ENCODE measurements around the gene DUS1L. TPM values are rescaled to one million over a fixed set of nuclear protein-coding genes. Genes with fewer than 3 reads are reported as not detected.

DUS1L gene
- total and polyA plus RNA-seq, 2 experiments from 2014 or later, result 66.0 to 122 TPM

DNA sequence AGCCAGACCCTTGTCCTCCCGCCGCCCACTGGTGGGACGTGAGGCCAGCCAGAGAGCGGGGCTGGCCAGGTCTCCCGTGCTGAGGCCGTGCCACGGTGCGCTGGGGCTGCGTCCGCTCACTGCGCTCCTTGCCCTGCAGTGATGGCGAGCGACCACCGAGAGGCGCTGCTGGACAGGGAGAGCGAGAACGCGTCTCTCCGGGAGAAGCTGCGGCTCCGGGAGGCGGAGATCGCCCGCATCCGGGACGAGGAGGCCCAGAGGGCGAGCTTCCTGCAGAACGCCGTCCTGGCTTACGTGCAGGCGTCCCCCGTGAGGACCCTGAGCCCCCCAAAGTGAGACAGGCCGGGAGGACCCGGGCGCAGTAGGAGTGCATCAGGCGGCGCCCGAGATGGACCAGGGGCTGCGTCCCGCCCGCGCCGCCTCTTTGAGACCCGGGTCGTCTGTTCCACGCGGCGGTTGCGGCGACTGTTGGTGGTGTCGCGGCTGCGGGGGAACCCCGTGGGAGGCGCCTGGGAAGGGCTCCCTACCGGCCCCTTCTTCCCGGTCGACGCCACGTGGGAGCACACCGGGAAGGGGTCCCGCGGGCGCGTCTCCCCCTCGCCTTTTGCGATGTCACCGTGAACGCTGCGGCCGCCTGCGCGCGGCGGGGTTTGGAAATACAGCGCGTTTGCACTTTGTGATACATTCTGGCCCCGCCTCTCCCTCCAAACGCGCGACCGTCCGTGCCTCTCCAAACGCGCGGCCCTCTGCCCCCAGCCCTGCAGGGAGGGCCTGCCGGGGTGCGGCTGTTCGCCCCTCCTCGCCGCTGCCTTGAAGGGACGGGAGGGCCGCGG lies 34.9 kb downstream of the DUS1L start:
- Histone ChIP-seq H3F3A (replicated peaks; ENCODE audit: low read depth) (peaks cover 16% of the 10 kb centered on the region), H2AFZ (0 out of 2 replicates have a peak overlapping the region, but pooled peaks have one; percentile 32), H3K4me3 (peak overlapping the region; percentile 77), H3K4me1 (ENCODE audit: insufficient read depth) (peaks cover 9% of the 10 kb centered on the region; the same call in 1 of the 2 replicates), H3K9me2 (ENCODE audit: insufficient read depth) (no peaks in the 10 kb centered on the region), H3K27me3 (ENCODE audit: insufficient read depth) (no peaks in the 10 kb centered on the region), H3K4me2 (peak overlapping the region; percentile 87), H3K36me3 (ENCODE audit: insufficient read depth) (no peaks in the 10 kb centered on the region), H3K79me2 (replicated peaks; ENCODE audit: insufficient read depth) (peaks cover 8% of the 10 kb centered on the region; the same call in 1 of the 2 replicates), H3K27ac (ENCODE audit: low read depth) (no peak overlapping the region), H4K20me1 (replicated peaks; ENCODE audit: insufficient read depth) (no peaks in the 10 kb centered on the region; the same call in 1 of the 2 replicates)
- H3K9me3 Mint-ChIP-seq, result no peaks in the 10 kb centered on the region; the same call in 2 of the 3 replicates
- DNase-seq (ENCODE audit: low spot score), result peak; percentile 92
- H3K4me3 Mint-ChIP-seq, result peak overlapping the region; percentile 73
- H3K4me1 Mint-ChIP-seq, result peaks cover 19% of the 10 kb centered on the region
- peak; percentile 54 for ATAC-seq
- H3K36me3 Mint-ChIP-seq (ENCODE audit: low read depth), result peaks cover 3% of the 10 kb centered on the region; the same call in 2 of the 3 replicates
- H3K27ac Mint-ChIP-seq, result no peak overlapping the region
- peaks cover 17% of the 10 kb centered on the region for H3K27me3 Mint-ChIP-seq (ENCODE audit: insufficient read depth, low read depth, poor library complexity)
- 0 out of 2 replicates have a peak, but pooled peaks have one; percentile 39 for TF ChIP-seq CREB1 (CRISPR knock-in tag; IDR thresholded peaks at IDR 0.05; ENCODE audit: low read depth)
- TF ChIP-seq, protein P1, sequence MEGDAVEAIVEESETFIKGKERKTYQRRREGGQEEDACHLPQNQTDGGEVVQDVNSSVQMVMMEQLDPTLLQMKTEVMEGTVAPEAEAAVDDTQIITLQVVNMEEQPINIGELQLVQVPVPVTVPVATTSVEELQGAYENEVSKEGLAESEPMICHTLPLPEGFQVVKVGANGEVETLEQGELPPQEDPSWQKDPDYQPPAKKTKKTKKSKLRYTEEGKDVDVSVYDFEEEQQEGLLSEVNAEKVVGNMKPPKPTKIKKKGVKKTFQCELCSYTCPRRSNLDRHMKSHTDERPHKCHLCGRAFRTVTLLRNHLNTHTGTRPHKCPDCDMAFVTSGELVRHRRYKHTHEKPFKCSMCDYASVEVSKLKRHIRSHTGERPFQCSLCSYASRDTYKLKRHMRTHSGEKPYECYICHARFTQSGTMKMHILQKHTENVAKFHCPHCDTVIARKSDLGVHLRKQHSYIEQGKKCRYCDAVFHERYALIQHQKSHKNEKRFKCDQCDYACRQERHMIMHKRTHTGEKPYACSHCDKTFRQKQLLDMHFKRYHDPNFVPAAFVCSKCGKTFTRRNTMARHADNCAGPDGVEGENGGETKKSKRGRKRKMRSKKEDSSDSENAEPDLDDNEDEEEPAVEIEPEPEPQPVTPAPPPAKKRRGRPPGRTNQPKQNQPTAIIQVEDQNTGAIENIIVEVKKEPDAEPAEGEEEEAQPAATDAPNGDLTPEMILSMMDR (conservative IDR thresholded peaks at IDR 0.05; ENCODE audit: low read depth in 2 of 2), result peak; percentile 55 to 97
- TF ChIP-seq, protein P2, sequence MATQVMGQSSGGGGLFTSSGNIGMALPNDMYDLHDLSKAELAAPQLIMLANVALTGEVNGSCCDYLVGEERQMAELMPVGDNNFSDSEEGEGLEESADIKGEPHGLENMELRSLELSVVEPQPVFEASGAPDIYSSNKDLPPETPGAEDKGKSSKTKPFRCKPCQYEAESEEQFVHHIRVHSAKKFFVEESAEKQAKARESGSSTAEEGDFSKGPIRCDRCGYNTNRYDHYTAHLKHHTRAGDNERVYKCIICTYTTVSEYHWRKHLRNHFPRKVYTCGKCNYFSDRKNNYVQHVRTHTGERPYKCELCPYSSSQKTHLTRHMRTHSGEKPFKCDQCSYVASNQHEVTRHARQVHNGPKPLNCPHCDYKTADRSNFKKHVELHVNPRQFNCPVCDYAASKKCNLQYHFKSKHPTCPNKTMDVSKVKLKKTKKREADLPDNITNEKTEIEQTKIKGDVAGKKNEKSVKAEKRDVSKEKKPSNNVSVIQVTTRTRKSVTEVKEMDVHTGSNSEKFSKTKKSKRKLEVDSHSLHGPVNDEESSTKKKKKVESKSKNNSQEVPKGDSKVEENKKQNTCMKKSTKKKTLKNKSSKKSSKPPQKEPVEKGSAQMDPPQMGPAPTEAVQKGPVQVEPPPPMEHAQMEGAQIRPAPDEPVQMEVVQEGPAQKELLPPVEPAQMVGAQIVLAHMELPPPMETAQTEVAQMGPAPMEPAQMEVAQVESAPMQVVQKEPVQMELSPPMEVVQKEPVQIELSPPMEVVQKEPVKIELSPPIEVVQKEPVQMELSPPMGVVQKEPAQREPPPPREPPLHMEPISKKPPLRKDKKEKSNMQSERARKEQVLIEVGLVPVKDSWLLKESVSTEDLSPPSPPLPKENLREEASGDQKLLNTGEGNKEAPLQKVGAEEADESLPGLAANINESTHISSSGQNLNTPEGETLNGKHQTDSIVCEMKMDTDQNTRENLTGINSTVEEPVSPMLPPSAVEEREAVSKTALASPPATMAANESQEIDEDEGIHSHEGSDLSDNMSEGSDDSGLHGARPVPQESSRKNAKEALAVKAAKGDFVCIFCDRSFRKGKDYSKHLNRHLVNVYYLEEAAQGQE (IDR thresholded peaks at IDR 0.05; ENCODE audit: unreplicated experiment), result no peak
- TF ChIP-seq, protein P3, sequence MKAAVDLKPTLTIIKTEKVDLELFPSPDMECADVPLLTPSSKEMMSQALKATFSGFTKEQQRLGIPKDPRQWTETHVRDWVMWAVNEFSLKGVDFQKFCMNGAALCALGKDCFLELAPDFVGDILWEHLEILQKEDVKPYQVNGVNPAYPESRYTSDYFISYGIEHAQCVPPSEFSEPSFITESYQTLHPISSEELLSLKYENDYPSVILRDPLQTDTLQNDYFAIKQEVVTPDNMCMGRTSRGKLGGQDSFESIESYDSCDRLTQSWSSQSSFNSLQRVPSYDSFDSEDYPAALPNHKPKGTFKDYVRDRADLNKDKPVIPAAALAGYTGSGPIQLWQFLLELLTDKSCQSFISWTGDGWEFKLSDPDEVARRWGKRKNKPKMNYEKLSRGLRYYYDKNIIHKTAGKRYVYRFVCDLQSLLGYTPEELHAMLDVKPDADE (IDR thresholded peaks at IDR 0.05), result no peak

DNA sequence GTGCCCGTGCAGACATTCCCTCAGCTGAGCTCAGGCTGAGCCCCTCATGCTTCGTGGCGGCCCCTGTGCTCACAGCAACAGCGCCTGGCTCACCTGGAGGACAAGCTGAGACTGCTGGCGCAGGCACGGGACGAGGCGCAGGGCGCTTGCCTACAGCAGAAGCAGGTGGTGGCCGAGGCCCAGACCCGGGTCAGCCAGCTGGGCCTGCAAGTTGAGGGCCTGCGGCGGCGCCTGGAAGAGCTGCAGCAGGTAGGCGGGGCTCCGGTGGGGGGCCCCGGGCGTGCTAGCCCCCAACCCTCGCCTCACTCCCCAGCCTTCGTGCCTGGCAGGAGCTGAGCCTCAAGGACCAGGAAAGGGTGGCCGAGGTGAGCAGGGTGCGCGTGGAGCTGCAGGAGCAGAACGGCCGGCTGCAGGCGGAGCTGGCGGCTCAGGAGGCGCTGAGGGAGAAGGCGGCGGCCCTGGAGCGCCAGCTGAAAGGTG lies 35.6 kb downstream of the DUS1L start:
- Histone ChIP-seq H3K79me2 (replicated peaks; ENCODE audit: insufficient read depth) (peaks cover 8% of the 10 kb centered on the region; the same call in 1 of the 2 replicates), H3K27me3 (ENCODE audit: insufficient read depth) (no peaks in the 10 kb centered on the region), H3K27ac (ENCODE audit: low read depth) (no peak overlapping the region), H4K20me1 (replicated peaks; ENCODE audit: insufficient read depth) (no peaks in the 10 kb centered on the region), H3F3A (replicated peaks; ENCODE audit: low read depth) (peaks cover 11% of the 10 kb centered on the region), H3K4me3 (peak overlapping the region; percentile 77; the same call in 1 of the 2 replicates), H3K36me3 (ENCODE audit: insufficient read depth) (no peaks in the 10 kb centered on the region), H2AFZ (no peak overlapping the region), H3K4me2 (peak overlapping the region; percentile 87; the same call in 1 of the 2 replicates), H3K4me1 (ENCODE audit: insufficient read depth) (peaks cover 9% of the 10 kb centered on the region; the same call in 1 of the 2 replicates), H3K9me2 (ENCODE audit: insufficient read depth) (no peaks in the 10 kb centered on the region)
- Mint-ChIP-seq H3K4me3 (no peak overlapping the region), H3K4me1 (peaks cover 14% of the 10 kb centered on the region), H3K9me3 (no peaks in the 10 kb centered on the region; the same call in 2 of the 3 replicates), H3K27ac (no peak overlapping the region), H3K36me3 (ENCODE audit: low read depth) (no peaks in the 10 kb centered on the region; the same call in none of the 3 replicates), H3K27me3 (ENCODE audit: insufficient read depth, low read depth, poor library complexity) (peaks cover 17% of the 10 kb centered on the region)
- DNase-seq (ENCODE audit: low spot score), result no peak
- TF ChIP-seq, protein P1 (conservative IDR thresholded peaks at IDR 0.05; ENCODE audit: low read depth in 2 of 2), result no peak
- no peak for TF ChIP-seq EZH2phosphoT487 (IDR thresholded peaks at IDR 0.05; ENCODE audit: unreplicated experiment)
- TF ChIP-seq JUNB (IDR thresholded peaks at IDR 0.05; ENCODE audit: unreplicated experiment), result no peak
- TF ChIP-seq, protein P3 (IDR thresholded peaks at IDR 0.05), result no peak
- TF ChIP-seq EZH2 (IDR thresholded peaks at IDR 0.05; ENCODE audit: low read depth, unreplicated experiment), result no peak
- TF ChIP-seq CREB1 (CRISPR knock-in tag; IDR thresholded peaks at IDR 0.05; ENCODE audit: low read depth), result no peak
- ATAC-seq, result peak; percentile 1; the same call in 2 of the 3 replicates

Data from GM23338 (cell line).